Stimulated activated CD4-positive, alpha-beta T cell treated with anti-CD3 and anti-CD28 coated beads, Interleukin-15, amount 100 ng/mL, for 1 hour (primary cell): ENCODE data around the gene ADGRB3.

ENCODE experiments used
- DNase-seq, 2 donors: peaks; one replicate each; pipeline ENCODE4 v3.0.0-alpha.2; 2020; ENCODE audit warnings: low read depth in 1 of 2, low spot score in 1 of 2

The ADGRB3 gene

DNA sequence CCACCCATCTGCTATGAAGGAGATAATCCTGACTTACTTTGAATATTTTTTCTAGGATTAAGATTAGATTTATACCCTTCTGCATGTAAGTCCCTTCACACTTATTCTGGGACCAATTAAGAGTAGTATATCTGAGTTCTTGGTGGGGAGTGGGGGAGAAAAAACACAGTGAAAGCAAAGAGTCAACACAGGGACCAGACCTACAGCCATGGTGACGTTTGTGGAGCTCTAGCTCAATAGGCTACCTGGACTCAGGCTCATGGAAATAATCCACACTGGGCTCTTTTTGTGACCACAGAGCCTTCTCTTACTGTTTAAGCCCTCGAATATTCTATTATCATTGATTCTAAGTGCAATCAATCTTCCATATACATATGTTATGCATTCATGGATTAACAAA lies 670.4 kb downstream of the ADGRB3 start:
- no peak for DNase-seq

DNA sequence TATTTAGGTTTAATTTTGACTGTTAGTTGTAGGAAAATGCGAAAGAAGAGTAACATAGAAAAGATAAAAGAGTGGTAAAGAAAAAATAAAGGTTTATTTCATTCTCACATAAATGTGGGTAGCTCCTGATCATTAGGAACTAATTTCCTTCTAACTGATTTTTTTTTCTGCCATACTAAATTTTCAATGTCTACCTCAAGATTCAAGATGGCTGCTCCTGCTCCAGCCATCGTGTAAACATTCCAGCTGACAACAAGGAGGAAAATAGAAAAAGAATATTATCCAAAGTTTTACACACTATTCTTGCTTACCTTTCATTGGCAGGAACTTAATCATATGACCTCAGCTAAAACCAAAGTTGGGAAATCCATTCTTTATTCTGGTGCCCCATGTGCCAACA lies 673.5 kb downstream of the ADGRB3 start:
- no peak for DNase-seq

DNA sequence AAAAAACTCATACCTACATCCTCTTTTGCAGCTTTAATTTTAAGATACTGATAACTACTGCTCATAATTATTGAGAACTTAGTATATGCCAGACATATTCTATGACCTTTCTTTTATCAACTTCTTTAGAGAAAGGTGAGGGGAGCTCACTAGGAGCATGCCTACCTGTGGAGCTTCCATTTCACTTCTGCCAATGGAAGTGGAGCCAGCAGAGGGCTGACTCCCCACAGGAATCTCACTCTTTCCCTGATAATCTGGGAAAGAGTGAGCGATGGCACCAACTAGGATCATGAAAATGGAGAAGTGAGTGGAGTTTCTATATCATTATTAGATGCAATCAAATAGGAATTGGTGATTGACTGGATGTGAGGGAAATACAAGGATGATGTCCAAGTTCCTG lies 676.8 kb downstream of the ADGRB3 start:
- DNase-seq, result no peak

DNA sequence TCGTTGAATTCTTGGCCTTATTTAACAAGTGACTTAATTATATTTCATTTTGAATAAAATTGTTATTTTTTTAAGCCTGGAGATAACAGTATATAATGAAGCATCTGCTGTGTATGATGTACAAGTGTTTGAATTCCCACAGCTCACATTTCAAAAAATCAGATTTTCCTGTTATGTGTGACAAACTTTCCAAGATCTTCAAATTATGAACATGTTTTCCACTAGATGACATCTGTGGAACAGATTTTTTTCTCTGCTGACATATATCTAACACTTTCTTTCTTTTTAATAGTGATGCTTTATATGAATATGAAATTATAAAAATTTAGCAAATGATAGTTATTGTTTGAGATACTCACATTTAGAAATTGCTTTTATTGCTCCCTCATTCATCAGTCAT lies 678.9 kb downstream of the ADGRB3 start:
- DNase-seq, result no peak

DNA sequence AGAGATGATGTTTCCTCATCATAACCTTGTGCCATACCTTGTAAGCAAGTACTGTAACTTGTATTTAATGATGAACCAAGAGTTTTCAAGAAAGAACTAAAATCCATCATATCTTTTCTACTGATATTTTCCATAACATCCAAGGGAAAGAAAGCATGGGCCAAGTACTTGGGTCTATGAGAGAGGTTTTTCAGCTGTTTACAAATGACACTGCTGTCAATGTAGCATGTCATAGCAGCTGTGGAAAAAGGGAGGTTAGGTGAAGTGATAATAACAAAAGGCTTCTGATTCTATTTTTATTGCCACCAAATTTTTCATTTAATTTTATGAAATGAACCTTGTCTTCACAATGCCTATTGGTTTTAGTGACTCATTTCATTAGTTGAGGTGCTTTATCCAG lies 679.4 kb downstream of the ADGRB3 start:
- DNase-seq, result no peak

DNA sequence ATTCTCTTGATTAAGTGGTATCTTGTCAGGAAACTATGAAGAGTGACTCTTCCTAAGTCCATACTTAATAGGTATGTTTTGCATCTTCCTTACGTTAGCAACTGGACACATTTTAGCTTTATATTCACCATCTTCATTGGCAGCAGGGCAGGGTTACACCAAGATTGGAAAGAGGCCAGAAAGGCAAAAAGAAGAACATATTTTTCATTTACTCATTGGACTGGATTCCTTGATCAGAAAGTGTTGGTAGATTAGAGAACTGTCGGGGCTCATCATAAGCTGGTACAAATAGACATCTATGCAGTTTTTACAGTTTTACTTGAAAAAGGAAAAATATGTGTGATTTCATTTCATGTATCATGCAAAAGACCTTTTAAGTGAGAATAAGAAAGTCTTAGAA lies 696.8 kb downstream of the ADGRB3 start:
- DNase-seq, result no peak

DNA sequence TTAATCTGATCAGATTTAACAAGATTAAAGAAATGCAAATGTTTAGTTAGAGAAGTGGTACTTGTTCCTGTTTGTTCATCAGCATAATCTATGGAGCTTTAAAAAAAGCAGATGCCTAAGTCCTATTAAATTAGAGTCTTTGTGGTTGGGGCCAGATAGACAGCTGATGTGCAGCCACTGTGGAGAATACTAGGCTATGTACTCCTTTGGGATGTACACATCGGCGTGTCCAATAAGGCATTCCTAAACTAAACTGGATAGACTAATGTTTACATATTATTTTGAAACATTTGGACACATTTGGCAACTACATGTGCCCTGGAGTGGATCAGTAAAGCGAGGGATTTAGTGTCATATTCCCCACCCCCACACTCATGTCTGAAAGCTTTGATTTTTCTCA lies 702.2 kb downstream of the ADGRB3 start:
- no peak for DNase-seq

DNA sequence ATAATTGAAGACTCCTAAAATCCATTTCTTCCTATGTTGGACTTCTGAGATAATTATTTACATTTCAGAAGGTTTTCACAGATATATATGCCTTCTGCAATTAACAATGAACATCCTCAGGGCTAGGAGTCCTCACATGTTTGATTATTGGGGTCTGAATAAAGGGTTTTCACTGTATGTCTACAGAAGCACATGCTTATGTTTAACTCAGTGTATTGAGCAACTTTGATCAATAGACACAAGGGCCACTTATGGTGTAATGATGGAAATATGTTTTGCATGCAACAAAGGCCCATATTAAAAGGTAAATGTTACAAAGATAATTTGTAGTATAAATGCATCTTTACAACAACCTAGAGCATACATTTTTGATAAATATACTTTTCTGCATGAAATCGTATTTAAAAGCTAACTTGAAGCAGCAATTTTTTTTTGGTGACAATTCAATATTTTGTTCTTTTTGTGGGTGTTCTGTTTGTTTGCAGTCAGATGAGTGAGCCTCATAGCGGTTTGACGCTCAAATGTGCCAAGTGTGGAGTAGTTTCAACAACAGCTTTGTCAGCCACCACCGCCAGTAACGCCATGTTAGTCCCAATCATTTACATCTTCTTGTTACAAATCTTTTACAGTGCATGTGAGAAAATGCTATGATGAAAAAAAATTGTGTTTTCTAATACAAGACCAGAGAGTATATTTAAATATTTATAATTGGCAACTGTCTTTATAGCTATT lies 703.5 kb downstream of the ADGRB3 start:
- no peak for DNase-seq

DNA sequence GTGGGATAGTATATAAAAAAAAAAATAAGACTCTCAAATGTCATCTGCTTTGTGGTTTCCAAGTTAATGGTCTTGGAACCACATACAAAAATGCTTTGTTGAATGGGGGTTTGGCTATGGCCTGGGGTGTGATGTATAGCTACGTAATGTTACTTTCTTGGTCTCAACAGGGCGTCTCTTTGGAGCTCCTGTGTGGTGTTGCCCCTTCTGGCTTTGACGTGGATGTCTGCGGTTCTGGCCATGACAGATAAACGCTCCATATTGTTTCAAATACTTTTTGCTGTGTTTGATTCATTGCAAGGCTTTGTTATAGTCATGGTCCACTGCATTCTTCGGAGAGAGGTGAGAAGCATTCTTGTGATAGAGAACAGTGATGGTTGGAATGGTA lies 704.1 kb downstream of the ADGRB3 start:
- no peak for DNase-seq

DNA sequence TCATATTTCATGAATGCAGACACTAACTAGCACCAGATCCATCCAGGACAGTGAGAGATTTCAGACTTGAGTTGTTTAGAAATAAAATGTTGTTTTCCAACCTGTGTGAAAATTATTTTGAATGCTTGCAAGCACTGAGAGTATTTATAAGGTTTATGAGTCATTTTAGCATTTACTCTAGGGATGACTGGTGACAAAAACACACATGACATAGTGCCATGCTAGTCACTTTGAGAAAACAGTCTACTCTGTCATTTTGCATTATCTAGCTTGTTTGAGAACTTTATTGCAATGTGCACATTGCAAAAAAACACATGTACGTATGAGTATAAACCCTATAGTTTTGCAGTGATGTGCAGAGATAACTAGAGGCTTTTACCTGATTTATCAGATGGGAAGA lies 705.1 kb downstream of the ADGRB3 start:
- no peak for DNase-seq

DNA sequence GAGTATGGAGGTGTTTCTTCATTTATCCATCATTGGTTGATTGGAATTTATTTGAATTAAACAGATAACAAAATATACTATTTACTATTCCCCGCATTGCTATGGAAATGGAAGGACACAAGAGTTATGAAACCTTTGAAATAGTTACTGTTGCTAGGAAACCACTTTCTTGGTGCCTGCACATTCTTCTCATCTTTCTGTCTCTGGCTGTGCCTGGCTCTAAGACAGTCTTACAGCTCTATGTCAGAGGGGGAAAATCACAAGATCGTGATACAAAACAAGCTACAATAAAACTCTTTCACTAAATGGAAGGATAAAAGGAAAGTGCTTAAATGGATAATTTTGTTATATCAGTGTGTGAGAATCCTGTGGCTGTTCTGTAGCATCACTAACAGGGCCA lies 708.8 kb downstream of the ADGRB3 start:
- no peak for DNase-seq

DNA sequence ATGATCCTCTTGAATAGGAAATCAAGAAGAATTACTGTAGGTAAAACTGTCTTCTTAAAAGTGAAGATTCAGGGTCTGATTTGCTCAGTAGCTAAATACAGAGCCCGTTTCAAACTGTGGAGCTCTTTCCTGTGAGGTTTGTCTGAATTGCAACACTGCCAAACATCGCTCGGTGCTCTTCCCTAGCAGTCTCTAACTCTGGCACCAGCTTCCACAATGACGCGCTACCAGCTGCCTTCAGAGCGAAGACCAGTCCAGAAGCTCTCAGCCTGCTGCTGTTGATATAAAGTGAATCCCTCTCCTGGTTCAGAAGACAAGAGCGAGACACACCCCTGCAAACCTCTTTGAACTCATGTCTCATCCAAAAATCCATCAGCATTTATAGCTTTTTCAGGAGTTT lies 714.7 kb downstream of the ADGRB3 start:
- no peak for DNase-seq

DNA sequence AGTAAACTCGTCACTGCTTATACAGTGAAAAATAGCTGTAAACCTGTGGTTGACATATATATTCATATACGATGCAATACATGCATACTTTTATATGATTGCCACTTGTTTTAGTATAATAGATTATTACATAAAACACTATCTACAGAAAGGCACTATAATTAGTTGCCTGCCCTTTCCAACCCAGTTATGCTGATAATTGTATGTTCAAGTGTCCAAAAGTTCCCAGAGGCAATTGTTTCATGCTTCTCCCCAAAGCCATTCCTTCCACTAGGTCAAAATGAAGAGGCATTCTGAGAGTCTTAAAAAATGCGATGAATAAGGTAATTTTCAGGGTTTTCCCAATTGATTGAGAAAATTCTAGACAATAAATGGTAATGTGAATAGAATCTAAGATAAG lies 727.1 kb downstream of the ADGRB3 start:
- DNase-seq, result no peak

DNA sequence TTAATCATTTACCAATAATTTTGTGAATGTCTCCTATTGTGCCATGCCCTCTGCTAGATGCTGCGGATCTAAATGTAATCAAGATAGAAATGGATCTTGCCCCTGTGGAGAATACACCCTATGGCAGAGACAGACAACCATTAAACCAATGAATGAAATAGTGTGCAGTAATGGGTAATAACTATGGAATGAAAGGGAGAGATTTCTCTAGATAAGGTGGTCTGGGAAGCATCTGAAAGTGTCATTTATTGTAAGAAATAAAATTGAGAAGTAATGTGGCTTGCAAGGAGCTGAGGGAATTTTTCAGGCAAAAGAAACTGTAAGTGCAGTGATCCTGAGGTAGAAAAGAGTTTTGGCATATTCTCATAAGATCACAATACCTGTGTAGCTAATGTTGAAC lies 731.7 kb downstream of the ADGRB3 start:
- no peak for DNase-seq

DNA sequence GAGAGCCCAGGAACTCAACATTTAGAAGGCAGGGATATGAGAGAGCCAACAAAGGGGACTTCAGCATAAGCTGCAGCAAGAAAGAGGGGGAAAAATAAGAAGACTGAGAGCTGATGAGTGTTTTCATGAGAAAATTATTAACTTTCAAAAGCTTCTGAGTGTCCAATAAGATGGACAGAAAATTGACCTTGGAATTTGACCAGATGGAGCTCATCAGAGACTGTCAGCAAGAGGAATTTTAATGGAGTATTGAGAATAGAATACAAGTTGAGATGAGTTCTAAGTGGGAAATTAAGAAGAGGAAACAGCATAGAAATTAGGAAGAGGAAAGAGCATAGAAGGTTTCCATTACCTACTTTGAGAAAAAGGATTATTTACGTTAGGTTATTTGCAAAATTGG lies 733.5 kb downstream of the ADGRB3 start:
- no peak for DNase-seq

DNA sequence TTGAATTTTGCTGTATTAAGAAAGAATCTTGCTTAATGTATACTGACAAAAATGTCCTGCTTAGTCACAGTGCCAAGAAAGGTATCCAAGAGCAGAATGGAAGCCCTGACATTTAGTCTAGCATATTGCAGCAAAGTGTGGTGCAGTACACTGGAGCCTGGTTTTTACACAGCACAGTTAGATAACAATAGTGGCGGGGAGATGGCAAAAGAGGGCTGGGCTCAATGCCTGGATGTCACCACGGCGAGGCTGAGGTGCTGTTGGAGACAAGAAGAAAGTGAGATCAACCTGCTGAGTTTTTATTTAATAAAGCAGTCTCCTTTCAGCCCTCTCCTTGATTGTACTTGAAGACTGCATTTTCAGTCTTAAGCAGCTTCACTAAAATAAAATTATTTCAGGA lies 735.7 kb downstream of the ADGRB3 start:
- no peak for DNase-seq

DNA sequence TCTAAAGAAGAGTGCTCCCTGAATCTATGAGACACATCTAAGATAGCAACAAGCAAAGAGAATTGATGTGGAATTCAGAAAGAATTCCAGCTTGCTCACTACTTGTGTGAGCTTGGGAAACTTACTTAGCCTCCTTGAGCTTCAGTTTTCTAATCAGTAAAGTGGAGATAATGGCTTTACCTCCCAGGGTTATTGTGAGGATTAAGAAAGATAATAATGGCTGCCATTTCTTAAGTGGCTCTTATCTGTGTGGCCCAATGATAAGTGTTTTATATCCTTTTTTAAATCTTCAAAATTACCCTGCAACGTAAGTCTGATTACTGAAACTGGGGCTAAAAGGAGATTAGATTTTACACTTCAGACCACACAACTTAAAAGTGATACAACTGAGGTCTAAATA lies 743.2 kb downstream of the ADGRB3 start:
- no peak for DNase-seq

DNA sequence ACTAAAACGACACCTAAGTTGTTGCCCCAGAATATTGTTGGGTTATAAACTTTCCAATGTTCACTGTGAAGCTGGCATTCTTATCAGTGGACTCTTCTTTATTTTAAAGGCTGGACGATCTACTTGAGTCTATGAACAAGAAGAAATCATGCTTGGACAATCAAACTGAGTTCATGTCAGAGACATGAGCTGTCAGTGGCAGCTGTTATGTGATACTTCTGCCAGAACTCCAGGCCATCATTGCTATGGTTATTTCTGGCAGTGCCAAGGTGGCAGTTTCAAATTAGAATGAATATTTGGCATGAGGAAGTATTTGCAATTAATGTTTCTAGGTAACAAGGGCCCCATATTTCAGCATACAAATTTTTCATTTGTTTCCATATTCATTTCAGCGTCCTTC lies 744.4 kb downstream of the ADGRB3 start:
- no peak for DNase-seq

DNA sequence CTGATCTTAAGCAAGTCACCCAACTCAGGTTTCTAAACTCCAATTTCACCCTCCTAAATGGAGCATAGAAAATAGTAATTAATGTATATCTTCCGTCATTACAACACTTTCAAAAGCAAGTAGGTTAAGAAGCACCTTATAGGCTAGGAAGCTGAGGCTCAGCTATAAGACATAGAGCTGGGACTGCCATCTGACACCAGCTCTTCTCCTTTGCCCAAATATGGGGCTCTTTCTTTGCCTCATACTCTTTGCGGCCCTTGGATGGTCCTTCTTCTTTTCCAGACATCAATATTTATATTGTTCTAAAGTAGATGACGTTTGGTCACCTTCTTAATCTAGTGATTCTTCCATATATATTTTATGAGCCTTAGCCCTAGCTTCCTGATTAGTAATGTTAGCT lies 748.5 kb downstream of the ADGRB3 start:
- DNase-seq, result no peak

DNA sequence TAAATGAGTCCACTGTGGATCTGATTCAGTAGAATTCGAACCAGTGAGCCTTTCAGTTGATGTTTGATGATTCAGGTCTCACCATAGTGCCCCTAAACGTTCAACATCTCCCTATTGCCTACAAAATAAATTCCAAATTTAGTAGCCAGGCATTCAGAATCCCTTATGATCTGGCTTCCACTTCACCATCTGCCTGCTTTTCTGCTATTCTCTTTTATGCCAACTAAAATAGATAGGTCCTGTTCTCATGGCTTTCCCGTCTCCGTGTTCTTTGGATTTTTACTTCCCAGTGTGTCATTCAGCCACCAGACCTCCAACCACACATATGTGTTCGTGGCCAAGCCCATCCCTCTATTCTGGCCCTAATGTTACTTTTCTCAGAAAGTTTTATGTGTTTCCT lies 751.3 kb downstream of the ADGRB3 start:
- DNase-seq, result no peak

DNA sequence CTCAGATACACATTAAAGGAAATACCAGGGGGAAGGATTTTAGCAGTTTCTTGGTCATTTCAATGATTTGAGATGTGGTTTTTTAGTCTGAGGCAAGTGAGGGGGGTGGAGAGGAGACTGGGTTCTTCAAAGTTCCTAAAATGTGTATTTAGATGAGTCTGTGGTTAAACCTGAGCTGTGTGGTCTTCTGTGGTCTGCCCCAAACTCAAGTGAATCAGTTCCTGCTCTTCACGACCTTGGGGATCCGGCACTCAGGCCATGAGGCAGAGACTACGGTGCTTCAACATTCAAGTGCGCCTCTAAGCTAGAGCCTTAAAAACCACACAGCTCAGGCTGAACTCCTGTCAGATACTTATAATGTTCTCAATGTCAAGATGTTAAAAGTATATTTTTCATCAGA lies 755.0 kb downstream of the ADGRB3 start:
- no peak for DNase-seq

DNA sequence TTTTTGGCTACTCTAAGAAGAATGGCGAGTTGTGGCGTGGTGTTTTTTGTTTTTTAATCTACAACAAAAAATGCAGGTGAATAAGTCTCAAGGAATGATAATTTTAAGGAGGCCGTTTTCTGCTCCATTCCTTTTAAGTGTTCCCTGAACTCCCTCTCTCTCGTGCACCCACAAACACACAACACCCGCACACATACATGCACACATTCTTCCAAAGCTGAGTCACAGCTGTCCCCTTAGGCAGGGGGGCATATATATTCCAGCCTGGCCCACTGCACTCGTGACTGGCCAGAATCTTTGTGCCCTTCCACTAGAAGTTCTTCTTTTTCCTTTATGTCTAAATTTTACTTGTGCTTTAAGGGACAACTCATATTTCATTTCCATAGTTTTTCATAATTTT lies 756.0 kb downstream of the ADGRB3 start:
- no peak for DNase-seq

DNA sequence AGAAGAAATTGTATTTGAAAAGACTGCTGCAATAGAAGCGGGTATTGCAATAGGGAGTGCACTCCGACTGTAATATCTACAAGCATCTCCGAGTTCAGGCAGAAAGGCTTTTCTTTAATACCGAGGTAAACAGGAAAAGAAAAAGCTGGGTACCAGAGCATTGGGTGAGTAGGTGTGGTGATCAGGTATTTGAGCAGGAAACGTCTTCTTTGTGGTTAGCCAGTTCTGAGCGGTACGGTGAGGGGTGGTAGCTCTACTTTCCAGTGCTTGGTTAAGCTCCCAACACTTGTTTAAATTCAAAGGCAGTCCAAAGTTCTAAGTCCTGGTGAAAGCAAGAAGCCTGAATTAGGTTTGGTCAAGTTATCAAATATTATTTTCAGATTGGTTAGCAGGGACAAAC lies 757.7 kb downstream of the ADGRB3 start:
- DNase-seq, result no peak

DNA sequence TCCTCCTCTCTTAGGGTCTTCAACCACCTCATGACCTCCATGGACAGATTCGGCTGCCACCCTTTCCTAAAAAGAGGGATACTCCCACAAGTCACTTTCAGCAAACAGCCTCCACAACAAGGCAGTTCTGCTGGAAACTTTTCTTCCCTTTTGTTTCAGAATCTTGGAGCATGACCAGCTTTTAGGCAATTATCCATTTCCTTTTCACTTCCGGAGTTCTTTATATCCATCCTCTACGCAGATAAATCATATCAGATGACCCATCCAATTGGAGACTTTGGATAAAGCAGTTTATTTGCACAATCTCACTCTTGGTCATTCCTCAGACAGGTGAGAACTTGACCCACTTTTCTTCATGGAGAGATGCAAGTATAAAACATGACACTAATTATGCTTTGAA lies 763.2 kb downstream of the ADGRB3 start:
- DNase-seq, result no peak
